HG03520 (cell line): Measurements from ENCODE around the gene RNF103.

Experiments
- ATAC-seq: cut with Tn5 transposase; IDR thresholded peaks from one replicate; pipeline ENCODE4 v1.9.1; 2021; ENCODE audit warnings: mild to moderate bottlenecking, moderate library complexity; ENCODE audit not compliant: unreplicated experiment

The RNF103 gene

DNA sequence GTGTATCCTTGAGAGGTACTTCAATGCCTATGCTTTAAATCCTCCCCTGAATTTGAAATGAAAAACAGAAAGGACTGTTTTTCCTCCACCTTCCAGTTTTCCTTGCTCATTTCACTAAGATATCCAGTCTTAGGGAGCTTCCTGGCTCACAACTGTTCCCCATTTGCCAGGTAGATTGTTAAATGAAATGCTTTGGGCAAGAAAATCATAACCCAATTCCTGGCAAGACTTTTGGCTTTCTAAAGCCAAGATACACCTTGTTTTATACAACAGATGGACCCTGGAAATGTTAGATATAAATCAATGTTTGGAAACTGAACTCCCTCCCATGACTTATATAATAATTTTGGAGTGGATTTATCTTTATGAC, 56.9 kb downstream of the RNF103 start:
- ATAC-seq, result no peak

DNA sequence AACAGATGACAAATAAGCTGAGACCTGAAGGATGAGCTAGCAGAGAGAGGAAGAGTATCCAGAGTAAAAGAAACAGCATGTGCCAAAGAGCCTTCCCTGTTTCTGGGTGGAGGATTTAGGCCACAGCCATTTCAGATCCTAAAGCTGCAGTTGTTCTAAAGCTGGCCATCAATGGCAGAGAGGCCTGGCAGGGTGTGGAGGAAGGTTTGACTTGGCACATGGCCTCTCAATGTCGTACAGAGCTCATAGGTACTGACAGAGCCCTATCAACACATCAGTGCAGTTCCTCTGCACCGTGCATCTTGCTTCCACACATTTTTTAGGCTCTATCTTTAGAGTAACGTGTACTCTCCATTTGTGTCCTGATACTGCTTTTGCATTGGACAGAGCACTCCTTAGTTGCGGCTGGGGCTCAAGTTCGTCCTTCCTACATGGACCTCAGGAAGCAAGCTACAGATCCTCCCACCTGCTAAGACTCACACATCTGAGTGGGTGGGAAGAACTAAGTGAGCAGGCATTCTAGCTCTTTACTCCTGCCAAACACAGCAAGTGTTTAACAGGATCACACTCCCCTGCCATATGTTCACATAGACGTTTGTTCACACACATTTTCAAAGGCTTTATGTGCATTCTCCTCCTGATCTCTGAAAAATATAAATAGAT, 57.4 kb downstream of the RNF103 start:
- no peak for ATAC-seq

DNA sequence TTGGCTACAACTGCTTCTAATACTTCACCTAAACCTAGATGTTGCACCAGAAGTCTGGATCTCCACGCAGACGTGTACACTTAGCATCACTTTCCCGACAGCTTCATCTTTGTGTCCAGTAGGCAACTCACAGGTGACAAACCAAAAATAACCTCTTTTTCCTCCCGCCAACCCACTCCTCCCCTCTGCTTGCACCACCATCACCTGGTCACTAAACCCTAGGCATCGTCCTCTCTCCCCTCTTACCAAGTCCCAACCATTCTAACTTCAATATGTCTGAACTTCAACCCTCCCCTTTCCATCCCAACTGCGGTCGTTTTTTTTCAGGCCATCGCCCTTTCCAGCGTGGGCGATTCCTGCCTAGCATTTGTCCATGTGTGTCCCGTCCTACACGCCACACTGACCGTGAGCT, 60.0 kb downstream of the RNF103 start:
- ATAC-seq, result no peak

DNA sequence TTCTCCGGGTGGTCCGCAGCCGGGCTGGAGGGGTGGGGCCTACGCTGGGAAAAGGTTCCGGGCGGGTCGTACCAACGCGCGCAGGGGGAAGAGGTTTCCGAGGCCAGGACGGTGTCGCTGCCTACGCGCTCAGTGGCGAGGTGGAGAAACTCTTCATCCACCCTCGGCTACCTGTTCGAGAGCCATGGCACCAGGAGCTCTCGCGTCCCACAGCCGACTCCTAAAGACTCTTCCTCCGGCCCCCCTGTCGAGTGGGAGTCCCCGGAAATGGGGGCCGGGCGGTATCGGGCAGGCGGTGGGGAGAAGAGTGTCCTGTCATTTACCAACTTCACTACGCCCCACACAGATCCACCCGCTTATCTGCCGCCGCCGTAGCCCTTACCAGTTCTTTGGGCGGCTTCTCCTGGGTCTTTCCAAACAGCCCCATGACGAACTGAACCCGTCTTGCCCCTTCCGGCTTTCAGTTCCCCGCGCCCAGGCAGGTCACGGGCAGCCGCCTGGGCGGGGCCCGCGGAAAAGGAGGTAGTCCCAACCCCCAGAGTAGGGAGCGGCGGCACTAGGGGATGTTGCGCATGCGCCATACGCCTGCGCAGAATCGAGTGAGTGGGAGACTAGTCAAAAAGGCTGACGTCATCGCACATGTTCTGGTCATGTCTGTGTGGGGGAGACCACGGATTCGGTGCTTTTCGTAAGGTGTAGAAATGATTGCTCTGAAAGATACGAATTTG, 60.6 kb downstream of the RNF103 start, which contains the start of gene CHMP3:
TSS of gene CHMP3 (minus strand) at position 522 of the 728 bp plus-strand sequence. CDS start at position 427, 95 bp downstream.
- ATAC-seq, result peak; percentile 80

DNA sequence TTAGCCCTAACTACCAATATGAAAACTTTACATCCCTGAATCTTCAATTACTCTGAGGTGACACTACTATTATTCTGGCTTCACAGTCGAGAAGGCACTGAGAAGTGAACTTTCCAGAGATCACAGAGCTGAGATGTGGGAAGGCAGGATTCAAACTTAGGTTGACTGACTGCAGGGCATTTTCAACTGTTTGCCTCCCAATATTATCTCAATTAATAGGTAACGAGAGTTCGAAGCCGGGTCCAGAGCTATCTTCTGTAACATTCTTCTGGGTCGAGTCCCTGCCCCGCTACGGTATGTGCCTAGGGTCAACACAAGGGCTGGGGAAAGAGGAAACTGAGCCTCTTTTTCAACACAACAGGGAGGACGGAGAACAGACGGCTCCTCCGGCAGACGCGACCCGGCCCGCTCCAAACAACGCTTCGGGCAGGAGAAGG, 61.2 kb downstream of the RNF103 start:
- peak; percentile 7 for ATAC-seq

DNA sequence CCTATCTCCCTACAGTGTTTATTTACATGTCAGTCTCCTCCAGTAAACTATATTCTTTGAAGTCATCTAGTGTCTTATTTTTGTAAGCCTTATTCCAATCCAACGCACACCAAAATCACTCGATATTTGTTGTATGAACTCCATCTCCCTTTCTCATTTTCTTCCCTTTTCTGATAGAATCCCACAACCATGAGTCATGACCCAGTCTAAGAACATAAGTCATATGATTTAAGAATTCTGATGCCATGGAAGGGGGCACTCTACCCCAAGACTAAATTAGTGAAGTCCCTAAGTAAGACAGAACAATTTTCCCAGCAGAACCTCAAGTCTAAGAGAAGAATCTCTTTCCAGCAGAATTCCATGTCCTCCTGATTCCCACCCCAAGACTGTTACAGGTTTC, 65.8 kb downstream of the RNF103 start:
- ATAC-seq, result no peak

DNA sequence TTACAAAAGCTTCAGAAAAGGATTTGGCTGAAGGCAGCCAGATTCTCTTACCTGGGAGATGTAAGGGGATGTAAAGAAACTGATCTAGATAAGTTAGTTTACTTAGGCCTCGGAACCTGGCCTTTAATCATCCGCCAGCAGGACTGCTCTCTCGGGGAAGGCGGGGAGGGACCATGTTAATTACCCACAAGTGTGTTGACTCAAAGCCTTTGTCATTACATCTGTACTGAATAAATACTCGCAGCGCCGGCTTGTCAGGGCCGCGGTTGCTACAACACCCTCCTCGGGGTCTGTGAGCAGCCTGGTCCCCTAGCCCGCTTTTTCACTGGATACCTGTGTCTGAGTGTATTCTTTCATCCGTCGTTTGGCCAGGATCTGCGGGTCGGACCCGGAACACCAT, 67.2 kb downstream of the RNF103 start:
- no peak for ATAC-seq
